Measurements from ENCODE around the gene SIGLEC11.
"Not testable (repeated sequence)": the region's sequence is repeated elsewhere in the genome, so short reads cannot be mapped to it uniquely, and the experiment has no call there.

Gene SIGLEC11

DNA sequence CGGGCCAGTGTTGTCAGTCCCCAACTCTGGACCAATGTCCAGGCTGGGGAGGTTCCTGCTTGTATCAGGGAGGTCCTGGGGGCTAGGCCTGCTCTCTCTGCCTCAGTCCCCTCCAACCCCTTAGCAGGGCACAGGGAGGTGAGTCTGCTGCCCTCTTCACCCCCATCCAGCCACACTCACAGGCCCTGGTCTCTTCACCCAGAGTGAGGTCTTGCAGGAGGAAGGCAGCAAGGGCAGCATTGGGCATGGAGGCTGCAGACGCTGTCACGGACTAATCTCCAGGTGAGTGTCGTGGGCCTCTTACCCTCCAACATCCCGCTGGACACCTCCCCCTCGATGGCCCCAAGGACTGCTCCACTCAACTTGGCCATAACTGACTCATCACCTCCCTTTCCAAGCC, 11.9 kb upstream of the SIGLEC11 start:
- no peak for DNase-seq (ENCODE audit: extremely low read depth, insufficient read length)
- Histone ChIP-seq H3K27me3 (replicated peaks; ENCODE audit: control insufficient read depth, insufficient read depth, low read length) (no peaks in the 10 kb centered on the region), H3K4me3 (replicated peaks; ENCODE audit: low read depth, low read length) (no peak overlapping the region), H3K36me3 (ENCODE audit: control insufficient read depth, insufficient read depth, low read length) (peaks cover 3% of the 10 kb centered on the region; the same call in 1 of the 2 replicates)
- TF ChIP-seq, protein P1, sequence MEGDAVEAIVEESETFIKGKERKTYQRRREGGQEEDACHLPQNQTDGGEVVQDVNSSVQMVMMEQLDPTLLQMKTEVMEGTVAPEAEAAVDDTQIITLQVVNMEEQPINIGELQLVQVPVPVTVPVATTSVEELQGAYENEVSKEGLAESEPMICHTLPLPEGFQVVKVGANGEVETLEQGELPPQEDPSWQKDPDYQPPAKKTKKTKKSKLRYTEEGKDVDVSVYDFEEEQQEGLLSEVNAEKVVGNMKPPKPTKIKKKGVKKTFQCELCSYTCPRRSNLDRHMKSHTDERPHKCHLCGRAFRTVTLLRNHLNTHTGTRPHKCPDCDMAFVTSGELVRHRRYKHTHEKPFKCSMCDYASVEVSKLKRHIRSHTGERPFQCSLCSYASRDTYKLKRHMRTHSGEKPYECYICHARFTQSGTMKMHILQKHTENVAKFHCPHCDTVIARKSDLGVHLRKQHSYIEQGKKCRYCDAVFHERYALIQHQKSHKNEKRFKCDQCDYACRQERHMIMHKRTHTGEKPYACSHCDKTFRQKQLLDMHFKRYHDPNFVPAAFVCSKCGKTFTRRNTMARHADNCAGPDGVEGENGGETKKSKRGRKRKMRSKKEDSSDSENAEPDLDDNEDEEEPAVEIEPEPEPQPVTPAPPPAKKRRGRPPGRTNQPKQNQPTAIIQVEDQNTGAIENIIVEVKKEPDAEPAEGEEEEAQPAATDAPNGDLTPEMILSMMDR (IDR thresholded peaks at IDR 0.05; ENCODE audit: insufficient read depth, low read length, poor library complexity, severe bottlenecking), result no peak

DNA sequence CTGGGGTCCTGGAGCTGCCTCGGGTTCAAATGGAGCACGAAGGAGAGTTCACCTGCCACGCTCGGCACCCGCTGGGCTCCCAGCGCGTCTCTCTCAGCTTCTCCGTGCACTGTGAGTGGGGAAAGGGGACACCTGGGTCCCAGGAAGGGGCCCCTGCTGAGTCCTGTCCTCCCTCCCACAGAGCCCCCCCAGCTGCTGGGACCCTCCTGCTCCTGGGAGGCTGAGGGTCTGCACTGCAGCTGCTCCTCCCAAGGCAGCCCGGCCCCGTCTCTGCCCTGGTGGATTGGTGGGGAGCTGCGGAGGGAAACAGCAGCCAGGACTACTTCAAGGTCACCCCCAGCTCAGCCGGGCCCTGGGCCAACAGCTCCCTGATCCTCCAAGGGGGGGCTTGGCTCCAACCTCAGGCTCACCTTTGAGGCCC, 11.0 kb upstream of the SIGLEC11 start:
- TF ChIP-seq, protein P1 (IDR thresholded peaks at IDR 0.05; ENCODE audit: insufficient read depth, low read length, poor library complexity, severe bottlenecking), result no peak
- DNase-seq (ENCODE audit: extremely low read depth, insufficient read length), result no peak
- Histone ChIP-seq H3K27me3 (replicated peaks; ENCODE audit: control insufficient read depth, insufficient read depth, low read length) (no peaks in the 10 kb centered on the region), H3K4me3 (replicated peaks; ENCODE audit: low read depth, low read length) (no peak overlapping the region), H3K36me3 (ENCODE audit: control insufficient read depth, insufficient read depth, low read length) (peaks cover 3% of the 10 kb centered on the region; the same call in 1 of the 2 replicates)

DNA sequence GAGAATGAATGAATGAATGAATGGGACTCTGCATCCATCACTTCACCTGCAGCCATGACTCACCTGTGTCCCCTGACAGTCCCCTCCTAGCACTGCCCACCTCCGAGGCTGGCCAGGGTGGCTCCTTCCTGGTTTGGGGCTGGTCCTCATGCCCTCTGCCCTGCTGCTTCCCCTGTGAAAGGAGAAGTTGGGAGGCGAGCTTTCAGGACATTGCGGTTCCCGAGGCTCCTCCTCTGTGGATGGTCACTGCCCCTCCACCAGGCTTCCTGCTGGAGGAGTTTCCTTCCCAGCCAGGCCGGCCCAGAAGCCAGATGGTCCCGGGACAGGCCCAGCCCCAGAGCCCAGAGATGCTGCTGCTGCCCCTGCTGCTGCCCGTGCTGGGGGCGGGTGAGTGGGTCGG, 8.4 kb upstream of the SIGLEC11 start:
- H3K4me3 ChIP-seq (replicated peaks; ENCODE audit: low read depth, low read length); H3K27me3 ChIP-seq (replicated peaks; ENCODE audit: control insufficient read depth, insufficient read depth, low read length); DNase-seq (ENCODE audit: extremely low read depth, insufficient read length); H3K36me3 ChIP-seq (ENCODE audit: control insufficient read depth, insufficient read depth, low read length): not testable (repeated sequence)

DNA sequence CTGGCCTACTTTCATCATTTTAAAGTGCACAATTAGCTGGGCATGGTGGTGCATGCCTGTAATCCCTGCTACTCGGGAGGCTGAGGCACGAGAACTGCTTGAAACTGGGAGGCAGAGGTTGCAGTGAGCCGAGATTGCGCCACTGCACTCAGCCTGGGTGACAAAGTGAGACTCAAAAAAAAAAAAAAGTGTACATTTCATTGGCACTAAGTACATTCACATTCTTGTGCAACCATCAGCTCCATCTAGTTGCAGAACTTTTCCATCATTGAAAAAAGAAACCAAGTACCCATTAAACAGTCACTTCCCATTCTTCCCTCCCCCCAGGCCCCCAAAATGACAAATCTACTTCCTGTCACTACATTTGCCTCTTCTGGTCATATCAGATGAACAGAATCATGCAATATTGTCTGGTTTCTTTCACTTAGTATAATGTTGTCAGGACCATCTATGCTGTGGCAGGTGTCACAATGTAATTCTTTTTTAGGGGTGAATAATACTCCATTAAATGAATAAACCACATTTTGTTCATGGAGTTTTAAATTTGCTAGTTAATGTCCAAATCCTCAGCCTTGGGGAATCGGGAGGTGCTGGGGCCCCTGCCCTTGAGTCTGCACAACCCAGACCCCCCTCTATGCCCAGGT, 7.4 kb upstream of the SIGLEC11 start:
- Histone ChIP-seq H3K36me3 (ENCODE audit: control insufficient read depth, insufficient read depth, low read length) (no peaks in the 10 kb centered on the region), H3K4me3 (replicated peaks; ENCODE audit: low read depth, low read length) (no peak overlapping the region), H3K27me3 (replicated peaks; ENCODE audit: control insufficient read depth, insufficient read depth, low read length) (no peaks in the 10 kb centered on the region)
- no peak for DNase-seq (ENCODE audit: extremely low read depth, insufficient read length)
- TF ChIP-seq, protein P1 (IDR thresholded peaks at IDR 0.05; ENCODE audit: insufficient read depth, low read length, poor library complexity, severe bottlenecking), result no peak

DNA sequence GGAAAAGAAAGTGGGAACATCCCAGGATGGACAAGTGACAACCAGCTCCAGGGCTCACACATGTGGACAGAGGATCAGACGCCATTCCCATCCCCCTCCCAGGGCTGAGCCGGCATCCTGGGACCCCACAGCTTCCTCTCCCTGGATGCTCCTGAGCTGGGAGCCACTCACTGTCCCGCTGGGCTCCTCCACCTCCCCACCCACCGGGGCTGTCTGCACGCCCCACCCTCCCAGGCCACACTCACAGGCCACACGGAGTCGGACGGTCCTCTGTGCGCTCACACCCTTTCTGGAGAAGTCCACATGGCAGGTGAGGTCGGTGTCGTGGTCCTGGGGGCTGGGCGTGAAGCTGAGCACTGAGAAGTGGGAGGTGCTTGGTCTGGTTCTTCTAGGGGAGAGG, 1.1 kb downstream of the SIGLEC11 start:
- DNase-seq (ENCODE audit: extremely low read depth, insufficient read length); H3K27me3 ChIP-seq (replicated peaks; ENCODE audit: control insufficient read depth, insufficient read depth, low read length); H3K36me3 ChIP-seq (ENCODE audit: control insufficient read depth, insufficient read depth, low read length); H3K4me3 ChIP-seq (replicated peaks; ENCODE audit: low read depth, low read length): not testable (repeated sequence)

DNA sequence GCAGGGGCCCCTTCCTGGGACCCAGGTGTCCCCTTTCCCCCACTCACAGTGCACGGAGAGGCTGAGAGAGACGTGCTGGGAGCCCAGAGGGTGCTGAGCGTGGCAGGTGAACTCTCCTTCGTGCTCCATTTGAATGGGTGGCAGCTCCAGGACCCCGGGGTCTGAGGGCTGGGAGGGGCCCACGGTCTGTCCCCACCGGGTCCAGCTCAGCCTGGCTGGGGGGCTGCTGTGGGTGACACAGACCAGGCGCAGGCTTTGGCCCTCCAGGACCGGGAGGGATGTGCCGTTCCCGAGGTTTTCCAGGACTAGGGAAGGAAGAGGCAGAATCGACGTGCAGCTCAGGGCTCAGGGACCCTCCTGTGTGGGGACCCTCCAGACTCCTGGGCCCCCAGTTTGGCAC, 2.4 kb downstream of the SIGLEC11 start:
- not testable (repeated sequence) for H3K27me3 ChIP-seq (replicated peaks; ENCODE audit: control insufficient read depth, insufficient read depth, low read length); DNase-seq (ENCODE audit: extremely low read depth, insufficient read length); H3K36me3 ChIP-seq (ENCODE audit: control insufficient read depth, insufficient read depth, low read length); H3K4me3 ChIP-seq (replicated peaks; ENCODE audit: low read depth, low read length)

DNA sequence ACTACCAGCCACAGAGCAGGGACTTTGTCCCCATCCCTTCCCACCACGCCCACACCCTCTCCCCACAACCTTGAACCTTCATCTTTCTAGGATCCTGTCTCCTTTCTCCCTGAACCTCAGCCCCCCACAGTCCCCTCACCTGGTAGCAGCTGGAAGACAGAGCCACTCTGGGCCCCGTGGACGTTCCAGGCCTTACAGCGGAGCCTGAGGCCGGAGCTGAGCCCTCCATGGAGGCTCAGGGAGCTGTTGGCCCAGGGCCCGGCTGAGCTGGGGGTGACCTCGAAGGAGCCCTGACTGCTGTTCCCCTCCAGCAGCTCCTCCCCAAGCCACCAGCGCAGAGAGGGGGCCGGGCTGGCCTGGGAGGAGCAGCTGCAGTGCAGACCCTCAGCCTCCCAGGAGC, 2.8 kb downstream of the SIGLEC11 start:
- H3K27me3 ChIP-seq (replicated peaks; ENCODE audit: control insufficient read depth, insufficient read depth, low read length); H3K4me3 ChIP-seq (replicated peaks; ENCODE audit: low read depth, low read length); H3K36me3 ChIP-seq (ENCODE audit: control insufficient read depth, insufficient read depth, low read length); DNase-seq (ENCODE audit: extremely low read depth, insufficient read length): not testable (repeated sequence)
